HL-60 (cell line): ENCODE data around the gene CERS4.
"Not testable (repeated sequence)": the region's sequence is repeated elsewhere in the genome, so short reads cannot be mapped to it uniquely, and the experiment has no call there.

Experiments
- DNase-seq, 2 experiments: peaks; one replicate each; pipeline ENCODE4 v3.0.0-alpha.2; 2010 to 2020; ENCODE audit warnings: low read depth in 1 of 2, low spot score in 1 of 2
- H3K27ac ChIP-seq: fragments of 250-450 bp; sonication (Bioruptor Pico); replicated peaks from 2 replicates; pipeline ENCODE4 v1.5.1; 2020; ENCODE audit warnings: mild to moderate bottlenecking, moderate library complexity
- H3K27me3 ChIP-seq: fragments of 250-450 bp; sonication (Bioruptor Pico); 2 replicates; pipeline ENCODE4 v1.5.1; 2021; ENCODE audit warnings: mild to moderate bottlenecking, moderate library complexity; ENCODE audit not compliant: insufficient read depth, poor library complexity, severe bottlenecking
- H3K4me3 ChIP-seq: replicated peaks from 2 replicates; pipeline ENCODE4 v1.5.1; 2011; ENCODE audit warnings: mild to moderate bottlenecking, control low read depth, low read length; ENCODE audit not compliant: insufficient read depth
- GABPA ChIP-seq: IDR thresholded peaks from 2 replicates; pipeline ENCODE4 v1.6.1; 2012; ENCODE audit warnings: low read depth
- POLR2AphosphoS5 ChIP-seq: IDR thresholded peaks from 2 replicates; pipeline ENCODE4 v1.6.1; 2012; ENCODE audit warnings: low read depth
- SPI1 ChIP-seq: IDR thresholded peaks from 2 replicates; pipeline ENCODE4 v1.6.1; 2012; ENCODE audit warnings: low read depth, mild to moderate bottlenecking, borderline replicate concordance
- TF ChIP-seq, protein P1 (sequence below): IDR thresholded peaks from one replicate; pipeline ENCODE4 v1.5.1; 2011; ENCODE audit warnings: low read length, control low read depth, inconsistent platforms; ENCODE audit not compliant: insufficient read depth
- TF ChIP-seq, protein P2 (sequence below): IDR thresholded peaks from 2 replicates; pipeline ENCODE4 v1.6.1; 2012; ENCODE audit warnings: low read depth; ENCODE audit not compliant: insufficient replicate concordance

The CERS4 gene

DNA sequence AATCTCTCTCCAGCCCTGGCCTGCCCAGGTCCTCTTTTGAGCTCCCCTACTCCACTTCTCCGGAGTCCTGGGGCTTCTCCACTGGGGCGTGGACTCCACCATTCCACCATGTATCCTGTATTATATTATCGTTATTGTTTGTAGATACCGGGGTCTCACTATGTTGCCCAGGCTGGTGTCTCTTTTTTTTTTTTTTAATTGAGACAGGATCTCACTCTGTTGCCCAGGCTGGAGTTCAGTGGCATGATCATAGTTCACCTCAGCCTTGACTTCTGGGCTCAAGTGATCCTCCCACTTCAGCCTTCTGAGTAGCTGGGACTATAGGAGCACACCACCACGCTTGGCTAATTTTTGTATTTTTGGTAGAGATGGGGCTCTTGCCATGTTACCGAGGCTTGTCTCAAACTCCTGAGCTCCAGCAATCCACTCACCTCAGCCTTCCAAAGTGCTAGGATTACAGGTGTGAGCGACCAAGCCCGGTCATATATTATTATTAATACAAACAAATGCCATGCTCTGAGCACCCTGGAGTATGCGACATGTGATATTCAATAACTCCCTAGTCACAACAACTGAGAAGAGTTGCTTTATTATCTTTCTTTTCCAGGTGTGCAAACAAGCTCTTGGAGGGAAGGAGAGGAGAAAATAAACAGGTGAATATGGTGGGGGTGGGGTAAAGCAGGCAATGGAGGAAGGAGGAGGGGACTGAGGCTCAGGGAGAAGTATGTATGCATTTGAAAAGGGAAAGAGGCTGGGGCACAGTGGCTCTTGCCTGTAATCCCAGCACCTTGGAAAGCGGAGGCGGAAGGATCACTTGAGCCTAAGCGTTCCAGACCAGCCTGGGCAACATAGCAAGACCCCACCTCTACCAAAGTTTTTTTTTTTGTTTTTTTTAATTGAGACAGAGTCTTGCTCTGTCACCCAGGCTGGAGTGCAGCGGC lies 2.8 kb upstream of the CERS4 start:
- Histone ChIP-seq H3K27ac (no peak overlapping the region), H3K27me3 (peaks cover 14% of the 10 kb centered on the region), H3K4me3 (no peak overlapping the region)
- TF ChIP-seq GABPA, result no peak
- TF ChIP-seq POLR2AphosphoS5, result no peak
- TF ChIP-seq, protein P1, sequence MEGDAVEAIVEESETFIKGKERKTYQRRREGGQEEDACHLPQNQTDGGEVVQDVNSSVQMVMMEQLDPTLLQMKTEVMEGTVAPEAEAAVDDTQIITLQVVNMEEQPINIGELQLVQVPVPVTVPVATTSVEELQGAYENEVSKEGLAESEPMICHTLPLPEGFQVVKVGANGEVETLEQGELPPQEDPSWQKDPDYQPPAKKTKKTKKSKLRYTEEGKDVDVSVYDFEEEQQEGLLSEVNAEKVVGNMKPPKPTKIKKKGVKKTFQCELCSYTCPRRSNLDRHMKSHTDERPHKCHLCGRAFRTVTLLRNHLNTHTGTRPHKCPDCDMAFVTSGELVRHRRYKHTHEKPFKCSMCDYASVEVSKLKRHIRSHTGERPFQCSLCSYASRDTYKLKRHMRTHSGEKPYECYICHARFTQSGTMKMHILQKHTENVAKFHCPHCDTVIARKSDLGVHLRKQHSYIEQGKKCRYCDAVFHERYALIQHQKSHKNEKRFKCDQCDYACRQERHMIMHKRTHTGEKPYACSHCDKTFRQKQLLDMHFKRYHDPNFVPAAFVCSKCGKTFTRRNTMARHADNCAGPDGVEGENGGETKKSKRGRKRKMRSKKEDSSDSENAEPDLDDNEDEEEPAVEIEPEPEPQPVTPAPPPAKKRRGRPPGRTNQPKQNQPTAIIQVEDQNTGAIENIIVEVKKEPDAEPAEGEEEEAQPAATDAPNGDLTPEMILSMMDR, result no peak
- TF ChIP-seq, protein P2, sequence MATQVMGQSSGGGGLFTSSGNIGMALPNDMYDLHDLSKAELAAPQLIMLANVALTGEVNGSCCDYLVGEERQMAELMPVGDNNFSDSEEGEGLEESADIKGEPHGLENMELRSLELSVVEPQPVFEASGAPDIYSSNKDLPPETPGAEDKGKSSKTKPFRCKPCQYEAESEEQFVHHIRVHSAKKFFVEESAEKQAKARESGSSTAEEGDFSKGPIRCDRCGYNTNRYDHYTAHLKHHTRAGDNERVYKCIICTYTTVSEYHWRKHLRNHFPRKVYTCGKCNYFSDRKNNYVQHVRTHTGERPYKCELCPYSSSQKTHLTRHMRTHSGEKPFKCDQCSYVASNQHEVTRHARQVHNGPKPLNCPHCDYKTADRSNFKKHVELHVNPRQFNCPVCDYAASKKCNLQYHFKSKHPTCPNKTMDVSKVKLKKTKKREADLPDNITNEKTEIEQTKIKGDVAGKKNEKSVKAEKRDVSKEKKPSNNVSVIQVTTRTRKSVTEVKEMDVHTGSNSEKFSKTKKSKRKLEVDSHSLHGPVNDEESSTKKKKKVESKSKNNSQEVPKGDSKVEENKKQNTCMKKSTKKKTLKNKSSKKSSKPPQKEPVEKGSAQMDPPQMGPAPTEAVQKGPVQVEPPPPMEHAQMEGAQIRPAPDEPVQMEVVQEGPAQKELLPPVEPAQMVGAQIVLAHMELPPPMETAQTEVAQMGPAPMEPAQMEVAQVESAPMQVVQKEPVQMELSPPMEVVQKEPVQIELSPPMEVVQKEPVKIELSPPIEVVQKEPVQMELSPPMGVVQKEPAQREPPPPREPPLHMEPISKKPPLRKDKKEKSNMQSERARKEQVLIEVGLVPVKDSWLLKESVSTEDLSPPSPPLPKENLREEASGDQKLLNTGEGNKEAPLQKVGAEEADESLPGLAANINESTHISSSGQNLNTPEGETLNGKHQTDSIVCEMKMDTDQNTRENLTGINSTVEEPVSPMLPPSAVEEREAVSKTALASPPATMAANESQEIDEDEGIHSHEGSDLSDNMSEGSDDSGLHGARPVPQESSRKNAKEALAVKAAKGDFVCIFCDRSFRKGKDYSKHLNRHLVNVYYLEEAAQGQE, result no peak
- no peak for TF ChIP-seq SPI1
- DNase-seq, result no peak

DNA sequence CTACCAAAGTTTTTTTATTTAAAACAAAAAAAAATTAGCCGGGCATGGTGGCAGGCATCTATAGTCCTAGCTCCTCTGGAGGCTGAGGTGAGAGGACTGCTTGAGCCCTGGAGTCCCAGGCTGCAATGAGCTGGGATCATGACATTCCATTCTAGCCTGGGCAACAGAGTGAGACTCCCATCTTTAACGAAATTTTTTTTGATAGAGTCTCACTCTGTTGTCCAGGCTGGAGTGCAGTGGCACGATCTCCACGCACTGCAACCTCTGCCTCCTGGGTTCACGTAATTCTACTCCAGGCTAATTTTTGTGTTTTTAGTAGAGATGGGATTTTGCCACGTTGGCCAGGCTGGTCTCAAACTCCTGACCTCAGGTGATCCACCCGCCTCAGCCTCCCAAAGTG lies 1.8 kb upstream of the CERS4 start:
- H3K4me3 ChIP-seq, H3K27ac ChIP-seq, DNase-seq: not testable (repeated sequence)
- H3K27me3 ChIP-seq, result peaks cover 14% of the 10 kb centered on the region

DNA sequence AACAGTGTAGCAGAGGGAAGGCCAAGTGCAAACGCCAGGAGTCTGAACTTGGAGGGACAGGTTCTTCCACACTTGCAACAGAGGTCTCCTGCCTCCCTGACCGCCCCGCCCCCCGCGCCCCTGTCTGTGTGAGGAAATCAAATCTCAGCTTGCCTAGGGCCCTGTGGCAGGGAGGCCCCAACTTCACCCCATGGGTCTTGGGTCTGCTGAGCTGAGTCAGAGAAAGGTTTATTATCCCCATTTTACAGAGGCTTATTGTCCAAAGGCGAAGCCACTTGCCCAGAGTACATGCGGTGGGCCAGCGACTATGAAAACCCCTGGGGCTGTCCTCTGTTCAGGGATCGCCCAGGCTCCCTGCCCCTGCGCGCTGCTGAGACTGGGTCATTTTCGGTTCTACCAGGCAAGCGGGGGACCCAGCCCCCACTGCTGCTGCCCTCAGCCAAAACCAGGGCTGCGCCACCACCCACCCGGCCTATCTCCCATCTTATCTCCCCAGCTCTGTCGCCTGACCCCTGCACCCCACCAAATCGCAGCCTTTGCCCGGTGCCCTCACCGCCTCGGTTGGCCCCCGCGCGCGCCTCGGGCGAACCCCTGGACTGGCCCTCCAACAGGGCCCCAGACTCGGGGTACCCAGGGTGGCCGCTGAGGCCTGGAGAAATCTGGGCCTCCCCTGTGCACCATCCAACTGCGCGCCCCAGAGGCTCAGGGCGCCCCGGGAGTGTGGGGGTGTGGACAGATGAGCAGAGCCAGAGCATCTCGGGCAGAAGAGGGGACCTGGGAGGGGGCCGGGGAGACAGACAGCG lies 850 bp upstream of the CERS4 start:
- TF ChIP-seq, protein P1, result no peak
- TF ChIP-seq, protein P2, result no peak
- Histone ChIP-seq H3K27me3 (peaks cover 11% of the 10 kb centered on the region), H3K27ac (no peak overlapping the region), H3K4me3 (no peak overlapping the region)
- DNase-seq, result no peak
